WERI-Rb-1 (cell line): ENCODE measurements around the gene INKA1.

Experiments used
- DNase-seq: peaks from one replicate; pipeline ENCODE4 v3.0.0-alpha.2; 2020
- H3K27ac ChIP-seq: fragments of 250-450 bp; sonication (Bioruptor Pico); 2 replicates; pipeline ENCODE4 v1.5.1; 2020; ENCODE audit warnings: mild to moderate bottlenecking, moderate library complexity
- H3K27me3 ChIP-seq: fragments of 250-450 bp; sonication (Bioruptor Pico); 2 replicates; pipeline ENCODE4 v1.5.1; 2021; ENCODE audit warnings: mild to moderate bottlenecking, low read depth, moderate library complexity; ENCODE audit not compliant: insufficient read depth, severe bottlenecking
- H3K36me3 ChIP-seq: fragments of 250-450 bp; sonication (Bioruptor Pico); 2 replicates; pipeline ENCODE4 v1.5.1; 2020; ENCODE audit warnings: mild to moderate bottlenecking, moderate library complexity
- H3K4me3 ChIP-seq: 2 replicates; pipeline ENCODE4 v1.5.1; 2011; ENCODE audit warnings: low read depth, mild to moderate bottlenecking, control low read depth, low read length
- H3K9me3 ChIP-seq: fragments of 250-450 bp; sonication (Bioruptor Pico); 2 replicates; pipeline ENCODE4 v1.5.1; 2021; ENCODE audit warnings: mild to moderate bottlenecking, moderate library complexity; ENCODE audit not compliant: severe bottlenecking
- CTCF ChIP-seq: IDR thresholded peaks from 2 replicates; pipeline ENCODE4 v1.5.1; 2011; ENCODE audit warnings: low read depth, mild to moderate bottlenecking, control low read depth, inconsistent platforms, low read length

INKA1 gene

GRCh38 chr3:49841126-49841696, 38.1 kb downstream of the INKA1 start:
- H3K4me3 ChIP-seq = no peak overlapping the region
- no peak overlapping the region for H3K27ac ChIP-seq
- TF ChIP-seq CTCF = peak; percentile 85
- no peaks in the 10 kb centered on the region for H3K27me3 ChIP-seq
- DNase-seq = peak; percentile 59
- peaks cover 34% of the 10 kb centered on the region for H3K36me3 ChIP-seq
- H3K9me3 ChIP-seq = no peaks in the 10 kb centered on the region

- Histone ChIP-seq H3K4me3 (no peak overlapping the region), H3K9me3 (no peaks in the 10 kb centered on the region), H3K27me3 (no peaks in the 10 kb centered on the region), H3K27ac (no peak overlapping the region), H3K36me3 (peaks cover 36% of the 10 kb centered on the region)
- no peak for TF ChIP-seq CTCF
- no peak for DNase-seq
These were observed 38.7 kb downstream of the INKA1 start for GRCh38 chr3:49841806-49842205.

DNA sequence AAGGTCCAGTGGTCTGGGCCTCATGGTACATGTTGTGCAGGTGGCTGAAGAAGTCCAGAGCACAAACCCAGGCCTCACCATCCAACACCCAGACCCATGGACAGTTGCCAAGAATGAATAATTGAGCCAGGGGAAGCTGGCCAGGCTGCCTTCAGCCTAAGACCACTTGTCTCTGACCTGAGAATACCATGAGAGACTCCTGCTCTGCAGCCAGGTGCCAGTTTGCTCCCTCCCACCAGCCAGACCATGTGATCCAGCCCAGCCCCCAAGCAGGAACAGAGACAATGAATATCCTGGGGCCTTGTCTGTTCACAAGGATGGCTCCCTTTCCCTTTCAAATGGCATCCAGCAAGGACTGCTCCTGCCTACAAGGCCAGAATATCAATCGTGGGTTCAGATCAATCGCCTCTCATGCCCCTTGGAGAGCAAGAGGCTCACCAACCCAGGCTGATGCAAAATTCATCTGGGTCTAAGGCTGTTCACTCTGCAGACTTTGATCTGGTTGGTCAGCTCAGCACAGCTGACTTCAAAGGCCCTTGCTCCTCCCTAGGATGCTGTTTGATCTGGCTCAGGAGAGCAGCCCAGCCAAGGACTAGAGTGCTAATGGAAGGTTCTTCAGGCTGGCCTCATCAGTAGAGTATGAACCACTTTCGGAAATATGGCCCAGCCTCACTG, 39.9 kb downstream of the INKA1 start:
- Histone ChIP-seq H3K9me3 (no peaks in the 10 kb centered on the region), H3K27me3 (no peaks in the 10 kb centered on the region), H3K36me3 (peaks cover 41% of the 10 kb centered on the region), H3K4me3 (no peak overlapping the region), H3K27ac (no peak overlapping the region)
- TF ChIP-seq CTCF = no peak
- DNase-seq = no peak

DNA sequence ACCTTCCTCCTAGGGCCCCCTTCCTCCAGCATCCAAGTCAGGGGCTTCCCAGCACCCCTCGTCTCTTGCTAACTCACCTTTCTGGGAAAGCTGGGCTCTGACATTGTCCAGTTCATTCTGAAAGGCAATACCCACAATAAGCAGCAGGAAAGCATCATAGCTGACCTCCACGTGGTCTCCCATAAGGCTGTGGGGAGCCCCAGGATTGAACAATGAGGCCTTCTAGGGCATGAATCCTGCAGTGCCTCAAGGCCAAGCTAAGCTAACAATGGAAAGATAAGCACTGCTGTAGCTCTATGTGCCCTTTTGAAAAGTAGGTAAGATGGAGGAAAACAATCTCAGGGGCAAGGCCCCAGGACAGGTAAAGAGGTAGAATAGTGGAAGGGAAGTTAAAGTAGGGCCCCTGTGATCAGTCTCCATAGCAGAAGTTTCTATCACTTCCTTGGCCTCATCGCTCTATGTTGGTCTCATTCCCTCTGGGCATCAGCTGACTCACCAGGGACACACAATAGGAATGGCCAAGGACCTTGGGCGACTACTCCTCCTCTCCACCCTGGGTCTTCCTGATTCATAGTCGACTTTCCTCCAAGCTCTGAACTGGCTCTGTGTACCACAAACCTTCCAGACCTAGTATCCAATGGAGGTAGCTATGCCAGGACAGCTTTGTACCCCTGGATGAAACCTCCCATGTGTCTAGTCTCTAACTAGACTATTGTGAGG, 41.6 kb downstream of the INKA1 start:
- H3K9me3 ChIP-seq = no peaks in the 10 kb centered on the region
- H3K36me3 ChIP-seq = peaks cover 39% of the 10 kb centered on the region
- DNase-seq = no peak
- no peak overlapping the region for H3K4me3 ChIP-seq
- TF ChIP-seq CTCF = no peak
- no peaks in the 10 kb centered on the region for H3K27me3 ChIP-seq
- H3K27ac ChIP-seq = no peak overlapping the region

GRCh38 chr3:49845694-49846093, 42.6 kb downstream of the INKA1 start:
- DNase-seq = no peak

More at GRCh38 chr3:49845694-49846093, 42.6 kb downstream of the INKA1 start:
- Histone ChIP-seq H3K27me3 (no peaks in the 10 kb centered on the region), H3K36me3 (peaks cover 38% of the 10 kb centered on the region), H3K9me3 (no peaks in the 10 kb centered on the region), H3K4me3 (no peak overlapping the region), H3K27ac (no peak overlapping the region)
- no peak for TF ChIP-seq CTCF
